Measurements from ENCODE around the gene LEP. TPM values are rescaled to one million over a fixed set of nuclear protein-coding genes. Genes with fewer than 3 reads are reported as not detected.

Gene LEP
- polyA plus RNA-seq, 1 of the 3 experiments (the other 2 are of a cell fraction): not detected

DNA sequence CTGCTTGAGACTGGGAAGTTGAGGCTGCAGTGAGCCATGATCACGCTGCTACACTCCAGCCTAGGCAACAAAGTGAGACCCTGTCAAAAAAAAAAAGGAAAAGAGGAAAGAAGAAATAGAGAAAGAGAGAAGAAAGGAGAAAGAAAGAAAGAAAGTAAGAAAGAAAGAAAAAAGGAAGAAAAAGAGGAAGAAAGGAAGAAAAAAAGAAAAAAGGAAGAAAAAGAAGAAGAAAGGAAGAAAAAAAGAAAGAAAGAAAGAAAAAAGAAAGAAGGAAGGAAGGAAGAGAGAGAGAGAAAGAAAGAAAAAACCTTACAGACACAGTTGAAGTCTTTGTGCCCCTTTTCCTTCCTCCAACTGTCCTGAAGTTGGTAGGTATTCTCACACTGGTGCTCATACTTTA, 26.6 kb upstream of the LEP start:
- H3K9me2 ChIP-seq: no peaks in the 10 kb centered on the region
- POLR2A ChIA-PET: no interaction called here
- H3K79me2 ChIP-seq (ENCODE audit: insufficient read depth): no peaks in the 10 kb centered on the region
- H3K36me3 ChIP-seq (replicated peaks in 1 of 2; ENCODE audit: control insufficient read depth in 1 of 2, insufficient read depth in 2 of 2, low read length in 1 of 2): no peaks in the 10 kb centered on the region
- H3K4me2 ChIP-seq: no peak overlapping the region
- H3K4me1 ChIP-seq (ENCODE audit: control insufficient read depth in 1 of 2, insufficient read depth in 2 of 2, low read depth in 1 of 2, low read length in 1 of 2): peaks cover 8 to 14% of the 10 kb centered on the region in 2 experiments; a peak in 2 of 4 replicates
- H3K27me3 ChIP-seq (ENCODE audit: insufficient read depth): no peaks in the 10 kb centered on the region
- H2AFZ ChIP-seq (ENCODE audit: low read depth): no peak overlapping the region
- DNase-seq: no peak
- H3K4me3 ChIP-seq (ENCODE audit: low read depth in 2 of 2, low read length in 1 of 2): no peak overlapping the region
- WGBS (ENCODE audit: low lambda C conversion rate): 82% methylated on average over 1 of the region's 1 CpG
- no peak overlapping the region for H3K9ac ChIP-seq
- H4K20me1 ChIP-seq (ENCODE audit: insufficient read depth): no peaks in the 10 kb centered on the region
- no peaks in the 10 kb centered on the region for H3K9me3 ChIP-seq
- peaks cover 6% of the 10 kb centered on the region for H3F3A ChIP-seq (replicated peaks; ENCODE audit: insufficient read depth)
- TF ChIP-seq EP300 (IDR thresholded peaks at IDR 0.05; ENCODE audit: borderline replicate concordance in 1 of 2, low read depth in 1 of 2, low read length in 1 of 2) (no peak), FOXJ3 (CRISPR knock-in tag; IDR thresholded peaks at IDR 0.05) (no peak), RCOR1 (IDR thresholded peaks at IDR 0.05; ENCODE audit: low read length) (no peak), ELF1 (IDR thresholded peaks at IDR 0.05) (no peak), NRF1 (IDR thresholded peaks at IDR 0.05; ENCODE audit: low read depth, low read length) (no peak), SMC3 (IDR thresholded peaks at IDR 0.05; ENCODE audit: low read depth, low read length) (no peak), TCF12 (IDR thresholded peaks at IDR 0.05) (no peak), RFX5 (IDR thresholded peaks at IDR 0.05; ENCODE audit: low read length) (no peak), MEF2A (IDR thresholded peaks at IDR 0.05; ENCODE audit: borderline replicate concordance, low read depth) (no peak), RAD21 (IDR thresholded peaks at IDR 0.05; ENCODE audit: low read length) (no peak), CHD2 (IDR thresholded peaks at IDR 0.05; ENCODE audit: low read length, partially characterized antibody) (no peak)
- TF ChIP-seq, protein P1, sequence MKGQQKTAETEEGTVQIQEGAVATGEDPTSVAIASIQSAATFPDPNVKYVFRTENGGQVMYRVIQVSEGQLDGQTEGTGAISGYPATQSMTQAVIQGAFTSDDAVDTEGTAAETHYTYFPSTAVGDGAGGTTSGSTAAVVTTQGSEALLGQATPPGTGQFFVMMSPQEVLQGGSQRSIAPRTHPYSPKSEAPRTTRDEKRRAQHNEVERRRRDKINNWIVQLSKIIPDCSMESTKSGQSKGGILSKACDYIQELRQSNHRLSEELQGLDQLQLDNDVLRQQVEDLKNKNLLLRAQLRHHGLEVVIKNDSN (IDR thresholded peaks at IDR 0.05; ENCODE audit: borderline replicate concordance, low read depth): no peak
- TF ChIP-seq, protein P2, sequence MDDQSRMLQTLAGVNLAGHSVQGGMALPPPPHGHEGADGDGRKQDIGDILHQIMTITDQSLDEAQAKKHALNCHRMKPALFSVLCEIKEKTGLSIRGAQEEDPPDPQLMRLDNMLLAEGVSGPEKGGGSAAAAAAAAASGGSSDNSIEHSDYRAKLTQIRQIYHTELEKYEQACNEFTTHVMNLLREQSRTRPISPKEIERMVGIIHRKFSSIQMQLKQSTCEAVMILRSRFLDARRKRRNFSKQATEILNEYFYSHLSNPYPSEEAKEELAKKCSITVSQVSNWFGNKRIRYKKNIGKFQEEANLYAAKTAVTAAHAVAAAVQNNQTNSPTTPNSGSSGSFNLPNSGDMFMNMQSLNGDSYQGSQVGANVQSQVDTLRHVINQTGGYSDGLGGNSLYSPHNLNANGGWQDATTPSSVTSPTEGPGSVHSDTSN (IDR thresholded peaks at IDR 0.05): no peak
- CTCF ChIA-PET: interaction anchor here (1.0 to 17.6 kb wide), 3 partner anchors 10 to 503 kb away, joined by 3 to 444 read pairs (median 4); no protein-coding TSS in a partner anchor
- H3K27ac ChIP-seq (ENCODE audit: low read depth in 2 of 2, low read length in 1 of 2): peak overlapping the region in 1 of 2 experiments; percentile 82; a peak in 1 of 4 replicates

DNA sequence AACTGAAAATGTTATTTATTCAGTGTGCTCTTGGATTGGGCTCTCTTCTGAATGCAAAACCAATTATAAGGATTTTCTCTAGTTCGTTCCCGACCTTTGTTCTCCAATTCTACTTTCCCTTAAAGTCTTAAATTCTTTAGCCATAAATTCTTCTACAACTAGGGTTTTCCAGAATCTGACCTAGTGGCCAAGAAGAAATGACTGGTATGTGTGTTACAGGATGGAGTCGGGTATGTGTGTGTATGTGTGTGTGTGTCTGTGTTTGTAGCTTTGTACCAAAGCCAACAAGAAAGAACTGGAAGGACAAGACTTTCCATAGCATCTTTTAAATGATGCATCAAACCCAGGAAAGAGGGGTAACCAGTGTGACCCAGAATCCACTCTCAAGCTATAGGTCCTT, 25.8 kb upstream of the LEP start:
- peaks cover 5 to 14% of the 10 kb centered on the region in 2 experiments; a peak in 2 of 4 replicates for H3K4me1 ChIP-seq (ENCODE audit: control insufficient read depth in 1 of 2, insufficient read depth in 2 of 2, low read depth in 1 of 2, low read length in 1 of 2)
- peak overlapping the region in 1 of 2 experiments; percentile 82; a peak in 3 of 4 replicates for H3K27ac ChIP-seq (ENCODE audit: low read depth in 2 of 2, low read length in 1 of 2)
- TF ChIP-seq GATA2 (CRISPR knock-in tag; IDR thresholded peaks at IDR 0.05): no peak
- TF ChIP-seq RCOR1 (IDR thresholded peaks at IDR 0.05; ENCODE audit: low read length): no peak
- no peak for TF ChIP-seq MXI1 (IDR thresholded peaks at IDR 0.05; ENCODE audit: low read depth, low read length)
- TF ChIP-seq EP300 (IDR thresholded peaks at IDR 0.05; ENCODE audit: borderline replicate concordance in 1 of 2, low read depth in 1 of 2, low read length in 1 of 2): peak in 1 of 2 experiments; percentile 63; a peak in 1 of 4 replicates
- no peak for TF ChIP-seq TAF1 (IDR thresholded peaks at IDR 0.05; ENCODE audit: borderline replicate concordance, low read depth, low read length)
- TF ChIP-seq, protein P2 (IDR thresholded peaks at IDR 0.05): peak; percentile 45
- TF ChIP-seq FOXM1 (IDR thresholded peaks at IDR 0.05; ENCODE audit: low read depth): 0 out of 2 replicates have a peak, but pooled peaks have one; percentile 19
- TF ChIP-seq TCF12 (IDR thresholded peaks at IDR 0.05): peak; percentile 51; the same call in 1 of the 2 replicates
- TF ChIP-seq, protein P3, sequence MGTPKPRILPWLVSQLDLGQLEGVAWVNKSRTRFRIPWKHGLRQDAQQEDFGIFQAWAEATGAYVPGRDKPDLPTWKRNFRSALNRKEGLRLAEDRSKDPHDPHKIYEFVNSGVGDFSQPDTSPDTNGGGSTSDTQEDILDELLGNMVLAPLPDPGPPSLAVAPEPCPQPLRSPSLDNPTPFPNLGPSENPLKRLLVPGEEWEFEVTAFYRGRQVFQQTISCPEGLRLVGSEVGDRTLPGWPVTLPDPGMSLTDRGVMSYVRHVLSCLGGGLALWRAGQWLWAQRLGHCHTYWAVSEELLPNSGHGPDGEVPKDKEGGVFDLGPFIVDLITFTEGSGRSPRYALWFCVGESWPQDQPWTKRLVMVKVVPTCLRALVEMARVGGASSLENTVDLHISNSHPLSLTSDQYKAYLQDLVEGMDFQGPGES (IDR thresholded peaks at IDR 0.05; ENCODE audit: low read depth, low read length): no peak
- peak; percentile 71 for TF ChIP-seq NFIC (IDR thresholded peaks at IDR 0.05; ENCODE audit: borderline replicate concordance)
- TF ChIP-seq MEF2A (IDR thresholded peaks at IDR 0.05; ENCODE audit: borderline replicate concordance, low read depth): no peak
- H3K4me3 ChIP-seq (ENCODE audit: low read depth in 2 of 2, low read length in 1 of 2): no peak overlapping the region
- H3K4me2 ChIP-seq: peak overlapping the region; percentile 6; the same call in 1 of the 2 replicates
- no peaks in the 10 kb centered on the region for H3K9me3 ChIP-seq
- H3K36me3 ChIP-seq (replicated peaks in 1 of 2; ENCODE audit: control insufficient read depth in 1 of 2, insufficient read depth in 2 of 2, low read length in 1 of 2): no peaks in the 10 kb centered on the region
- no peak for DNase-seq
- H3K9ac ChIP-seq: no peak overlapping the region
- H3K79me2 ChIP-seq (ENCODE audit: insufficient read depth): no peaks in the 10 kb centered on the region
- peaks cover 6% of the 10 kb centered on the region for H3F3A ChIP-seq (replicated peaks; ENCODE audit: insufficient read depth)
- no peaks in the 10 kb centered on the region for H3K9me2 ChIP-seq
- POLR2A ChIA-PET: no interaction called here
- no peak overlapping the region for H2AFZ ChIP-seq (ENCODE audit: low read depth)
- no peaks in the 10 kb centered on the region for H3K27me3 ChIP-seq (ENCODE audit: insufficient read depth)
- no peaks in the 10 kb centered on the region for H4K20me1 ChIP-seq (ENCODE audit: insufficient read depth)
- CTCF ChIA-PET: interaction anchor here (0.9 to 17.6 kb wide), 5 partner anchors 10 to 559 kb away, joined by 3 to 444 read pairs (median 3); no protein-coding TSS in a partner anchor
- 66% methylated on average over 3 of the region's 3 CpGs for WGBS (ENCODE audit: low lambda C conversion rate)

Measured in SK-N-SH (cell line).